Pons (tissue), 1 donor: ENCODE results near the gene PTGES3.
"Not testable (repeated sequence)": the region's sequence is repeated elsewhere in the genome, so short reads cannot be mapped to it uniquely, and the experiment has no call there.

Experiments
- DNase-seq: peaks from one replicate; pipeline ENCODE4 v3.0.0-alpha.2; 2016; ENCODE audit warnings: low spot score

The PTGES3 gene, protein sequence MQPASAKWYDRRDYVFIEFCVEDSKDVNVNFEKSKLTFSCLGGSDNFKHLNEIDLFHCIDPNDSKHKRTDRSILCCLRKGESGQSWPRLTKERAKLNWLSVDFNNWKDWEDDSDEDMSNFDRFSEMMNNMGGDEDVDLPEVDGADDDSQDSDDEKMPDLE

DNA sequence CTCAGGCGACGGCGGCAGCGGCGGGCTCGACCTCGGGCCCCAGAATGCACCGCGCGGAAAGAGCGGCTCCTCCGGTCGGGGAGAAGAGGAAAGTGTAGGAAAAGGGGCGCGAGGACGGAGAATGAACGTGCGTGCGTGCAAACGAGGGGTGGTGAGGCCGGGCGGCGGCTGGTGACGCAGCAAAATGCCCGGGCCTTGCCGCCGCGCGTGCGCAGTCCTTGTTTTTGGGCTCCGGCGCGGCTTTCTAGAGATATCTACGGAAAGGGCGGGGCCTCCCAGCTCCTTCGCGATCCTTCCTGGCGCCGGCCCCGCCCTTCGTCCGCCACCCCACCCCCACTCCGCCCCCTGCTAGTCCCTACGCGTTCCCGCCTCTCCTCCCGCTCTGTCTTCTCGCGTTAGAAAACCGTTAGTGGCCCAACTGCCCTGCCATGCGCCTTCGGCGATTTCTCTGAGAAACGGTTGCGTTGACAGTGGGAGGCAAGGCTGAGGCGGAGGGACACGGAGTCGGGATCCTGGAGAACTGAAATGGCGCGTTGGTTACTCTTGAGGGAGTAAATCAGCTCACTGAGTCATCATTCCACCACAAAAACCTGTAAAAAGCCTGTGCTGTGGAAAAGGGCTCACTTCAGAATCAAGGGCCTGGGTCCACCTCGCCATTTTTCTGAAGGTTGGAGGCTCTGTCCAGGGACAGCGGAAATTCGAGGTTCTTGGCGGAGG lies at the start of gene PTGES3:
Gene PTGES3 (minus strand): TSS at position 156 of the 717 bp plus-strand sequence. CDS start 285 bp downstream, outside the sequence.
- DNase-seq = peak; percentile 95

DNA sequence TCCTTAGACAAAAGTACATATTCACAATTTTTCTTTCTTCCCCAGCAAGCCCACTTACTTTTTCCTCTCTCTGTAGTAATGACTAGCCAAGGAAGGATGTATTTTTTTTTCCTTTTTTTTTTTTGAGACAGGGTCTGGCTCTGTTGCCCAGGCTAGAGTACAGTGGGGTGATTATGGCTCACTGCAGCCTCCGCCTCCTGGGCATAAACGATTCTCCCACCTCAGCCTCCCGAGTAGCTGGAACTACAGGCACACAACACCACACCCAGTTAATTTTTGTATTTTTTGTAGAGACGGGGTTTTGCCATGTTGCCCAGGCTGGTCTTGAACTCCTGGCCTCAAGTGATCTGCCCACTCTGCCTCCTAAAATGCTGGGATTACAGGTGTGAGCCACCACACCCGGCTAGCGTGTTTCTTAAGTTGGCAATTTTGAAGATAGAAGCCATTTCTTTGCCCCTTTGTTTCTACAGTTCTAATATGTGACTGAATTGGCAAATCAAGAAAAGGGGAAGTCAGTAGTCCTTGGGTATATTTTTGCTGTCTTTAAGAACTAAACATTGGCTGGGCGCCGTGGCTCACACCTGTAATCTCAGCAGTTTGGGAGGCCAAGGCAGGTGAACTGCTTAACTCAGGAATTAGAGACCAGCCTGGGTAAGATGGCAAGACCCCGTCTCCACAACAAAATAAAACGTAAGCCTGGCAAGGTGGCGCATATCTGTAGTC lies 40.2 kb upstream of the PTGES3 start:
- no peak for DNase-seq

- not testable (repeated sequence) for DNase-seq
Measured at GRCh38 chr12:56726196-56726675, 38.2 kb upstream of the PTGES3 start.

- no peak for DNase-seq
Measured at GRCh38 chr12:56725723-56726102, 37.6 kb upstream of the PTGES3 start.

DNA sequence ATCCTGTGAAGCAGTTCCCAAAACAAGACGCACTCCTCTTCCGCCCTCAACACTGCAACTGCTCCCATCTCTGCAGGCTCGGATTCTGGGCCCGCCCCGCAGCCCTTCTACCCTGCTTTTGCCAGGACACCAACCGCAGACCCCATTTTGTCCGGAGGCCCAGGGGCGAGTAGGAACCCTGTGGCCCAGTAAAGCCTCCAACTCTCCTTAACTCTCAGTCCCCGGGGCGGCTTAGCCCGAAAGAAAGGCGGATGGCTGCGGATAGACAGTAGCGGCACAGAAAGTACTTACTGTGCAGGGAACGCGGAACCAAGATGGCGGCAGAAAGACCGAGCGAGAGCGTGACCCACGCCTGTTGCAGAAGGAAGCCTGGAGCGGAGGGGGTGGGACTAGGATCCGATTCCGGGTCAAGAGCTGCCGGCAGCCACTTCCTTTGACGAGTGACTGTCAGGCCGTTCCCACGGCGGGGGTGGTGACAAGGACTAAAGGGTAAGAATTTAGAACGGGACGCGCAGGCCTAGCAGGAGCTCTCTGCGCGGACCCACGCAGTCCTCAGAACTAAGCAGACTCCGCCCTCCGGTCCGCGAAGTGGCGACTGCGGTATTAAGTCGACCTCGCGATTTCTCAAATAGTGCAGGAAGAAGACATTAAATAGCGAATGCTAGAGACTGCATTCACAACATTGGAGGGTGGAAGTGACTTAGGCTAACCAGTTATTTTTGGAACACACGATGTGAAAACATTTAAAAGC lies 37.1 kb upstream of the PTGES3 start, which contains the start of gene NACA:
Gene NACA (minus strand): TSS at position 328 of the 751 bp plus-strand sequence. CDS start 778 bp downstream, outside the sequence.
- DNase-seq = peak; percentile 99

DNA sequence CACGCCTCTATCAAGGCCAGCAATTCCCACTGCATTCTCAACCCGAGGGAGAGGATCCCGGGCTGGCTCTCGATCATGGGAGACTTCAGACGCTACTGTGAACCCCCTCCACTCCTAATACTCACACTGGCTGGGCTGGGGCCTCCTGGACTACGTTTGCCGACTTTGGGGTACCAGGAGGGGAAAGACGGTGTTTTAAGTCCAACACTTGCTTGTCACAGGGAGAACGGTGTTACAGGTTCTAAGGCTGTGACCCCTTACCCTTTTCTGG lies 36.6 kb upstream of the PTGES3 start:
- DNase-seq = no peak

- DNase-seq = peak; percentile 75
Measured at GRCh38 chr12:56723889-56724700, 36.0 kb upstream of the PTGES3 start.

DNA sequence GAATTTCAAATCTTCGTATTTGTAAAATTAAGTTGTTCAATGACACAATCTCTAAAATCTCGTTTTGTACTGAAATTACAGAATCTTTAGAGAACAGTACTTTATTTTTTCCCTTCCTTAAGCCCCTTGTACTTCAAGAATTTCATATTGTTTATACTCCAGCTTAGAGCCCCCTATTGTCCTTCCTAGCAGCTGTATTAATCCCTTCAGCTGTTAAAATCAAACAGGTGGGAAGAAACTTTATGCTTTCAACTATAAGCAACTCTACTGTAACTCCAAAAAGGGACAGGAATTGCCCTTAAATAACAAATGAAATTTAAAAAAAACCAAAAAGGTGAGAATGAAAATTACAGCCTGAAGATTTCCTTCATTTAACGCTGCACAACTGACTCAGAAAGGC lies 35.3 kb upstream of the PTGES3 start:
- no peak for DNase-seq

DNA sequence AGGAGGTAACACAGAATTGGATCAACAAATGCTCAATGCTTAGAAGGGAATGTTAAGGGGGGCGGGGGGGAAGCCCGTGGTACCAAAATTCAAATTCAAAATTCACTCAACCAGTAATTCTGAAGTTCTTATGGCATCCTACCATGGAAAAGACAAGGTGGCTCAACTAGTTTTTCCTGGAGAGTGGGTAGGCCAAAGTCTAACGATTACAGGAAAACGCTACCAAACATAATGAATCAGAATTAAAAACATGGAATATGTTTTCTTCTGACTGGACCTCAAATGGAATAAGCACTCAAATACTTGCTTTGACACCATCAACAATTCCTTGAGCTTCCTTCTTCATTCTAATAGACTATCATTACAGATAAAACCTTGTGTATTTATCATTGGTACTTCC lies 34.7 kb upstream of the PTGES3 start:
- no peak for DNase-seq

GRCh38 chr12:56721721-56722120 lies 33.6 kb upstream of the PTGES3 start:
- DNase-seq = peak; percentile 64

- DNase-seq = no peak
Measured at GRCh38 chr12:56721216-56721615, 33.1 kb upstream of the PTGES3 start.

DNA sequence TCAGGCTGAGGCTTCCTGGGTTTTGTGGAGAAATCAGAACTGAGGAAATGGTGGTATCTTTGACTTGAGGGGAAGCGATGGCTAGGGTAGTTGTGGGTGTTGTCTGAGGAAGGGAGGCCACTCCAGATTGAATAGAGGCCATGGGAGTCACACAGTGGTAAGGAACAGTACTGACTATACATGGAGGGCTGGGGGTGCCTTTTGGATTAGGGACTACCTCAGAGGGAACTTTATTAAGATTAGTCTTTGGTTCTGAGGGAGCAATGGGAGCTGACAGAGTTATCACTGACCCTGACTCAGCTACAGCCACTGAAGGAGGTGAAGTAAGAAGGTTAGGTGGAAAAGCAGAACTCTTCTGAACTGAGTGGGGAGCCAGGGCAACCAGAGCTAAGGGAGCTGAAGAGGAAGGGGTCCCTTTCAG lies 32.7 kb upstream of the PTGES3 start:
- no peak for DNase-seq

DNA sequence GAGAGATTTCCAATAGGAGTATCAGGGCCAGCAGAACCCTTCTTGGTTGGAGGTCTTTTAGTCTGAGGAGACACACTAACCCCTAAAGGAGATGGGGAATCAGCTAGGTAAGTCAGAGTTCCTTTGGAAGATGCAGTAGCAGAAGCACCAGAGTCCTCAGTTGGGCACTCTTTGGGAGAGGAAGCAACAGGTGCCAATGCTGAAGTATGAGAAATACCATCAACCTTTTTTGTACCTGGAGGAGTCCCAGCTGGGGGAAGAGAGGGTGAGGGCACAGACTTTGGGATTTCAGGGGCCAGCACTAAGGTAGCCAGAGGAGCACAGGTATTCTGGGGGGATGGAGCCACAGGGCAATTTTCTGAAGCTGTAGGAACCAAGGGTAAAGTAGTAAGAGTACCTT lies 31.0 kb upstream of the PTGES3 start:
- DNase-seq = no peak

DNA sequence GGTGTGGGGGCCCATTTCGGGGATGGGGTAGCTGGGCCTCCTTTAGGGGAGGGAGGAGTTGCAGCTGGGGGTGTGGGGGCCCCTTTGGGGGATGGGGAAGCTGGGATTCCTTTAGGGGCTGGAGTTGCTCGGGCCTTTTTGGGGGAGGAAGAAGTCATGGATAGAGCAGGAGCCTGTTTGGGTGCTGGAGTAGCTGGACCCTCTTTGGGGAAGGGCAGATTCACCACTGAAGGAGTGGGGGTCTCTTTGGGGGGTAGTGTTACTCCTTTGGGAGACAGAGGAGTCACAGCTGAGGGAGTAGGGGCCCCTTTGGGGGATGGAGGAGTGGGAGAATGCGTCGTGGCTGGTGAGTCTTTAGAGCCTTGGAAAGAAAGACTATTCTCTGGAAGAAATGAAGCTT lies 30.6 kb upstream of the PTGES3 start:
- no peak for DNase-seq

DNA sequence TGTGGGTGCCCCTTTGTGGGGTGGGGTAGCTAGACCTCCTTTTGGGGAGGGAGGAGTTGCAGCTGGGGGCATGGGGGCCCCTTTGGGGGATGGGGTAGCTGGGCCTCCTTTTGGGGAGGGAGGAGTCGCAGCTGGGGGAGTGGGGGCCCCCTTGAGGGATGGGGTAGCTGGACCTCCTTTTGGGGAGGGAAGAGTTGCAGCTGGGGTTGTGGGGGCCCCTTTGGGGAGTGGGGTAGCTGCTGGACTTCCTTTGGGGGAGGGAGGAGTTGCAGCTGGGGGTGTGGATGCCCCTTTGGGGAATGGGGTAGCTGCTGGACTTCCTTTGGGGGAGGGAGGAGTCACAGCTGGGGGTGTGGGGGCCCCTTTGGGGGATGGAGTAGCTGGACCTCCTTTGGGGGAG lies 30.1 kb upstream of the PTGES3 start:
- DNase-seq = no peak

- DNase-seq = no peak
Measured at GRCh38 chr12:56716933-56717880, 29.1 kb upstream of the PTGES3 start.

DNA sequence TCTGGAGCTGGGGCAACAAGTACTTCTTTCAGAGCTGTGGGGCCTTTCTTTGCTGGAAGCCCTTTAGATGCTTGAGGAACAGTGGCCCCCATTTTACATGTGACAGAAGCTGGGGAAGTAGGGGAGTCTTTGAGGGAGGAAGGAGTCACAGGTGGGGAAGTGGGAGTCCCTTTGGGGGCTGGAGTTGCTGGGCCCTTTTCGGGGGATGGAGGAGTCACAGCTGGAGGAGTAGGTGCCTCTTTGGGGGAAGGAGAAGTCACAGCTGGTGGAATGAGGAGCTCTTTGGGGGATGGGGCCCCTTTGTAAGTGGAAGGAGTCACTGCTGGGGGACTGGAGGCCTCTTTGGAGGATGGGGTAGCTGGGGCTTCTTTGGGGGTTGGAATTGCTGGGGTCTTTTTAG lies 28.4 kb upstream of the PTGES3 start:
- DNase-seq = no peak

DNA sequence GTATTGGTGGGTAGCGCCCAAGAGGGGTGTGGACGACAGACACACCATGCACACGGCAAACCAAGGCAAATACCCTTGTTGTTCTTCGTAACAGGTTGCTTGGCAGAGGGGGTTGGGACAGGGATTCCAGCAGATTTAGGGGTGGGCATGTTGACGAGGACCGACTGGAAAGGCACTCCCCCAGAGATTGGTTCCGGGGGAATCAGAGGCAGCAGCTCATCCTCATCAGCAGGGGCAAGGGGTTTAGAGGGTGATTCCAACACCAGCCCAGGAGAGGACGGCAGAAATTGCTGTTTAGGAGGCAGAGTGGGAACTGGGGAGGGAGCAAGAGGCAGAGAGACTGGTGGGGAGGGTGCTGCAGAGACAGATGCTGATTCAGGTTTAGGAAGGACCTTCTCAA lies 27.7 kb upstream of the PTGES3 start:
- no peak for DNase-seq

DNA sequence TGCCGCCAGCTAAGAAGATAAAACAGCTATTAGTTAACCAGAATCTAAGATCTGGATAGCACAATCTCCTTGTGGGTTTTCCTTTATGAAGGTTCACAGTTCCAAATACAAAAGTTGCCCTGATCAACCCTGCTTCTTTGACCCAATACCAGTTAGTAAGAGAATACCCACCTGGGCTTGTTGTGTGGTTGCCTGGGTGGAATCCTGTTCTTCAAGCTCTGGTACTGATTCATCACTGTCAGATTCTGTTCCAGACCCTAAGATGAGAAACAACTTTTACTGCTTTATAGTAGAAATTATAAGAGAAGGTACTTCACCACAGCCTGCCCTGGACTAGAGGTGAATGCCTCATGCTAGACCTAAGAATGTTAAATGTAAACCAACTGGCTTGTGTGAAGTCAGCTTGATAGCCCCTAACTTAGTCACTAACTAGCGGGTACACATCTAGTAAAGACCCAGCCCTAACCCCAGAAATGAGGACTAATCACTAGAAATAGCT lies 26.4 kb upstream of the PTGES3 start:
- DNase-seq = no peak

DNA sequence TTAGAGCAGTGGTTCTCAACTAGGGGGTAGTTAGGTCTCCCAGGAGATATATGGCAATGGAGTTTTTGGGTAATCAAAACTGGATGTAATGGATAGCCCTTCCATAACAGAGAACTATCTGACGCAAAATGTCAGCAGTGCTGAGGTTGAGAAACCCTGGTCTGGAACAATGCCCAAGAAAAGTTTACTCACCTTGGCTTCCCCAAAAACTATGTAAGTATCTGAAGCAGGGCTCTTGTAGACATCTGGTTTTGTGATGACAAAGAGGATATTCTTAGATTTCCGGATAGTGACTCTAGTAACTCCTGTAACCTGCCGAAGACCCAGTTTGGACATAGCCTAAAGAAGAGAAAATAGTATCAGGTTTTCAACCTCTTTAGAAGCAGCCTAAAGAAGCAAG lies 25.3 kb upstream of the PTGES3 start:
- no peak for DNase-seq
